ENCODE data around the gene RDH14.
A peak's percentile ranks its signal among the peaks of the same experiment; 100 is the strongest.

RDH14 gene

GRCh38 chr2:18519914-18520450 lies 40.5 kb downstream of the RDH14 start:
- no peak for DNase-seq

- DNase-seq: no peak
These were observed 42.0 kb downstream of the RDH14 start for GRCh38 chr2:18518116-18519111.

GRCh38 chr2:18517386-18517785 lies 43.1 kb downstream of the RDH14 start:
- no peak for DNase-seq

- DNase-seq: no peak
These were observed 44.3 kb downstream of the RDH14 start for GRCh38 chr2:18516112-18516511.

- no peak for DNase-seq
These were observed 45.7 kb downstream of the RDH14 start for GRCh38 chr2:18514526-18515461.

- DNase-seq: no peak
These were observed 49.7 kb downstream of the RDH14 start for GRCh38 chr2:18510775-18511174.

GRCh38 chr2:18506883-18507509 lies 53.5 kb downstream of the RDH14 start:
- DNase-seq: peak in 1 of 3 donors; percentile 56

- DNase-seq: no peak
These were observed 54.6 kb downstream of the RDH14 start for GRCh38 chr2:18505703-18506341.

All from suppressor macrophage treated with lipopolysaccharide for 1 hour (primary cell).